ENCODE data around the gene DMBX1.

Gene DMBX1

DNA sequence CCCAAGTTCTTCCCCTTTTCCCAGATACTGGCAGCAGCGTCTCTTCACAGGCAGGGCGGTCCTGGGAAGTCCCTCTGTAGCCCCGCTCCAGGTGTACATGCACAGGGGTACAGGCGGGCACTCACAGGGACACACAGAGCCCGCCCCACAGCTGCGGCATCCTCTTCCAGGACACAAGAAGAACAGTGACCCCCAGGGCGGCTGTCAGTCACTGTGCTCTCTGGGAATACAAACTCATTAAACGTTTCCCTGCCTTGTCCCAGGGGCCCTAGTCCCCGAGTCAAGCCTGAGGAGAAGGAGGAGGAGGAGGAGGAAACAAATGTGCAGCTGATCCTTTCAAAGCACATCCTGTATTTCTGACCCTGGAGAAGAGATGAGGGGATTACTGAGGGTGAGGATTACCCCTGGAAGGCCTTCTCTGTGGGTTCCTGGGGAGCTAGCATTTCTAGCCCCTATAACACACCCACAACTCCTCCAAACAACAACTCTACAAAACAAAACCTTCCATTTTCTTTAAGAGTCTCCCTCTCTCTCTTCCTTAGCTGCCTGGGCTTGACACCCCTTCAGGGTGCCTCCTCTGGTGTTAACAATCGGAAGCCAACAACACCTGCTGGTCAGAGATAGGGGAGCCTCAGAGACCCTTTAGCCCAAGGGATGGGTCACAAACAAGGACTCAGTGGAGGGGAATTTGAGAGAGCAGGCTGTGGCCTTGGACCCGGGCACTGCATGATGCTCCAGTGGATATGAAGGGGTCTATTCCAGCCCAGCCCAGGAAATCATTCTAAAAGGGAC, 28.4 kb upstream of the DMBX1 start:
- DNase-seq = no peak

DNA sequence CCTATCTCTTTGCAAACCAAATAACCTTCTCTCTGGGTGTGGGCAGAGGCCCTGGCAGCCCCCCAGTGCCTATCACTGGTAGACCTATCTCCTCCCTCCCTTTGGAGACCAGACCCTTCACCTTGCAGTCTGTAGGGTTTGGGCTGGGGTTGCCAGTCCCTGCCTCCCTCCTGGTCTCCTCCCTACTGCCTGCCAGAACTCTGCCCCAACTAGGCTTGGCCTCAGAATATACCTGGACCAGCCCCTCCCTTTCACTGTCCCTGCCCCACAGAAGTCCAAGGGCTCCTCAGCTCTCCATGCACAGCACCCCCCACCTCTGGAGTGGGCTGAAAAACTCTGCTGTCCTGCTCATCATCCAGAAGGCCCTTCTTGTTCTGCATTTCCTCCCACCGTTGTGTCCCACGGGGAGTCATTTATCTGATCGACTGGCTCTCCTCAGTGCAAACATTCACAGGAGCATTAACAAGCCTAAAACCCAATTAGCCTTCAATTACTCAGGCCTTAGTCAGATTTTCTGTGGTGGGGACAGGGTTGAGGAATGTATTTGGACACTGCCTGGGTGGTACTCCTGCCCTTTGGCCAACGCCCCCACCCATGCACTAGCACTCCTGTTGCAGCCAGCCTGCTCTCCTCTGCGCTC, 27.7 kb upstream of the DMBX1 start:
- peak; percentile 4 for DNase-seq

DNA sequence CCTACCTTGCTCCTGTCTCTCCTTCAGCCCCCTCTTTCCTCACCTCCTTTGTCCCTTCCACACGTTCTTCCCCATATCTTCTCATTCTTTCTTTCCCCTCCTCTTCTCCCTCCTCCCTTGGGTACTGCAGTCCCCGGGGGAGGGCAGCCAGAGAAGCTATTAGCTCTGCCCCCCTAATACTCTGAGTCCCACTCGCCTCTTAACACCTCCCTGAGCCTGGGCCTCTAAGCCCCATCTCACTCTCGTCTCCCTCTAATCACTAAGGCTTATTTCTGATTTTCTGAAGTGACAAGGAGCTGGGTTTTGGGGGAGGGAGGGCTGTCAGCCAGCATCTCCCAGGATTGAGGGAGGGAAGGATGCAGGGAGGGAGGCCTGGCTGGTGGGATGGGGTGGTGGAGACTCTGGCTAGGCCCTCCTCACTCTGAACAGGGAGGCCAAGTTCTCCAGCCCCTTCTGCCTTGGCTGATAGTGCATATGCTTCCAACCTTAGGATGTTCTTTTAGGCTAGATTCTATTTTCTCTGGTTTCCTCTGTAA, 25.6 kb upstream of the DMBX1 start:
- no peak for DNase-seq

DNA sequence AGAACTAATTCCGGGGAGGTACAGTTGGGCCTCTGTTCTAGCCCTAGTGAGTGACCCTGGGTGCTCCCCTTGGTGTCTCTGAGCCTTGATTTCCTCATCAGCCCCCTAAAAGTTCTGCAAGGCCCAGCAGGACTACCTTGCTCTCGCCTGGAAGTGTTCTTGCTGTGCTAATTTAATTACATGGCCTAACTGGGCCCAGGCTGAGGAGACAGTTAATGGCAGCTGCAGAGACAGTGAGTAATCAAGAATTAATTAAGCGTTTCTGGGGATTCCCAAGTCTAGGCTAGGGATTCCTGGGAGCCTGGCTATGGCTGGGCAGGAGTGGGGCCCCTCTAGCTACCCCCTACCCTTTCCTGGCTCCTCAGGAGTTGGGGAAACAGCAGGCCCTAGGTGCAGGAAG, 24.7 kb upstream of the DMBX1 start:
- no peak for DNase-seq

DNA sequence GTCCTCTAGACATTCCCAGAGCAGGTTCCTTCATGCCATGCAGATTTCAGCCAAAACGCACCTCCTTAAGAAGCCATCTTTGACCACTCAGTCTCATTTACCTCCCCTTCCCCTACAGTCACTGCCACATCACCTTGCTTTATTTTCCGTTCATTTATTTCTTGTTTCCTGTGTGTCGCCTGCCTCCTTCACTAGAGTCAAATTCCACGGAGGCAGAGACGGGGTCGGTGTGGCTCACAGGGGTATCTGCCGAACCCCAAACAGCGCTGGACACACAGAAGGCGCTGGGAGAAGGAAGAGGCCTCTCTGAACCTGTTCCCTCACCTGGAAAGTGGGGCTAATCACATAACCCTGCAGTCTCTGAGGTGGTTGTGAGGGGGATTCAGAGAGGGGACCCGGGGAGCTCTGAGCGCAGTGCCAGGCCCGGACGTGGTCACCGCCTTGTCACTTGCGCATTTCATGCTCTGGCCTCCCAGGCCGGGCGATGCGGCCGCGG, 23.6 kb upstream of the DMBX1 start:
- DNase-seq = no peak

DNA sequence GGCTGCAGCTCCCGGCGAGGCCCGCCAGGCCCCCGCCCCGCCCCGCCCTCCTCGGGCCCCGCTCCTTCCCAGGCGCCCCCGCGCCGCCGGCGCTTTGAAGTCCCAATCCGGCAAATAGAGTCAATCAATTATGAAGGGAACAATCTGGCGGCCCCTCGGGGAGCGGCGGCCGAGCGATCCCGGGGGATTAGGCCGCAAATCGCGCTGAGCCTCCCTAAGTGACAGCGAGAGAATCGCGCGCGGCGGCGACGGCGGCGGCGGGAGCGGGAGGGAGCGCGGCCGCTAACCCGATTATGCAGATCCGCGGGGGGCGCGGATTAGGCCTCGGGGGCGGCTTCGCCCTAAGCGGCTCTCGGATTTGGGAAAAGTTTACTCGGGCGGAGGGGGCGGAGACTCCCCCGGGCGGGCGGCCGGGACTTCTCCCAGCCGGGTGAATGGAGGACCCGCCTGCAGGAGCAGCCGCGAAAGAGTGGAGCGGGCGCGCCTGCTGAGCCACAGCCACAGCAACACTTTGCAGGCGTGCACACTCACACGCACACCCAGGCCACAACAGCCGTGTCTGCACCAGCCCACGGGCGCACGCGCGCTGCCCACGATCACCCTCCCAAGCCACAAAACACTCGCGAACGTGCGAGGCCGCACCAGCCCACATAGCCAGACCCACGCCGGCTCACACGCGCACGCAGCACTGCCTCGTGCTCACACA, 23.0 kb upstream of the DMBX1 start:
- DNase-seq = no peak

DNA sequence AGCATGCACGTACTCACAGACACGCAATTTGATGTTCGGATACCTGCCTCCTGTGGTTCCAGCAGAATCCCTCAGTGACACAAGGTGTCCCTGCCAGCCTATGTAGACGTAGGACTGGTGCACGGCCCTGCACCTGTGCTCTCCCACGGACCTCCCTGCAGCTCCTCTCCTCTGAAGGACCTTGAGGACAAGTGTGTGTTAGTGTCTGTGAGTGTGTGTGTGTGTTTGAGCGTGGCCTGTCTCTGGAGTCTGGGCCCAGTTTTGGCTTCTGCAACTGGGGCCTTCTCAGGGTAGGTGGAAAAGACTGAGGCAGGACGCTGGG, 22.5 kb upstream of the DMBX1 start:
- DNase-seq = no peak

DNA sequence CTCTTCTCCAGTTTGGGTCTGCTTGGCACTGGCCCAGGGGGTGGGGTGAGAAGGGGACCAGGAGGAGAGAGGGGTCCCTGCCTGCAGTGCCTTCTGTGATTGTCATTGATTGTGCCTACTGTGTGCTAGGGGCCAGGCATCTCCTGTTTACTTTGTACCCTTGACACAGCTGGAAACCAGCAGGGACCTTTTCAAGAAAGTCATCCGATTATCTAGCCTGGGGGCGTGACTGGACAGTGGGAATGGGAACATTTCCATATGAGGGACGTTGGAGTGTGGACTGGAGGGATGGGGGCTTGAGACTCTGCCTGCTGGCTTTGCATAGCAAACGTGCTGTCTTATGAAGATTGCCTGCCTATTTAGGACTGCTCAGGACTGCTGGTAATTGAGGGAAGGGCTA, 19.8 kb upstream of the DMBX1 start:
- DNase-seq = no peak

DNA sequence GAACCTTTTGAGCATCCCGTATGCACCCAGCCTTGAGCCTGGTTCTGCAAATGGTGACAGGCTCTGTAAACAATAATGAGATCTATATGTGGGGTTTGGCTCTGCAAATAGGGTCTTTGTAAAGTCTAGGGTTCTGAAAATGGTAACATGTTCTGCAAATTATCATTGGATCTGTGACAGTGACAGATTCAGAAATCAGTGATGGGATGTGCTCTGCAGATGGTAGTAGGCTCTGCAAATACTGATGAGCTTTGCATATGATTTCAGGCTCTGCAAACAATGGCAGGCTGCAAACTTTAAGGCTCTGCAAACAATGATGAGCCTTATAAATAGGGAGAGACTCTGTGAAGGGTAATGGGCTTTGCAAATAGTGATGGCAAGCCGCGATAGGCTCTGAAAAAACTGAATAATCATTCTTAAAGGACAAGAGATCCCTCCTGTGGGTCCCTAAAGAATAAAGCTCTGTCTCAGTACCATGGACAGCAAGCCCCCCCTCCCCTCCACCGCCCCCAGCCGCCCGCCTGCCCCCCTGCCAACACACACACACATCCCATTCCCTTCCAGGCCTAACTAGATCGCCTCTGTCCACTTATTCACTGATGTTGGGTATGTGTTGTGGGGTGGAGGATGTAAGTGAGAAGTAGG, 17.7 kb upstream of the DMBX1 start:
- no peak for DNase-seq

DNA sequence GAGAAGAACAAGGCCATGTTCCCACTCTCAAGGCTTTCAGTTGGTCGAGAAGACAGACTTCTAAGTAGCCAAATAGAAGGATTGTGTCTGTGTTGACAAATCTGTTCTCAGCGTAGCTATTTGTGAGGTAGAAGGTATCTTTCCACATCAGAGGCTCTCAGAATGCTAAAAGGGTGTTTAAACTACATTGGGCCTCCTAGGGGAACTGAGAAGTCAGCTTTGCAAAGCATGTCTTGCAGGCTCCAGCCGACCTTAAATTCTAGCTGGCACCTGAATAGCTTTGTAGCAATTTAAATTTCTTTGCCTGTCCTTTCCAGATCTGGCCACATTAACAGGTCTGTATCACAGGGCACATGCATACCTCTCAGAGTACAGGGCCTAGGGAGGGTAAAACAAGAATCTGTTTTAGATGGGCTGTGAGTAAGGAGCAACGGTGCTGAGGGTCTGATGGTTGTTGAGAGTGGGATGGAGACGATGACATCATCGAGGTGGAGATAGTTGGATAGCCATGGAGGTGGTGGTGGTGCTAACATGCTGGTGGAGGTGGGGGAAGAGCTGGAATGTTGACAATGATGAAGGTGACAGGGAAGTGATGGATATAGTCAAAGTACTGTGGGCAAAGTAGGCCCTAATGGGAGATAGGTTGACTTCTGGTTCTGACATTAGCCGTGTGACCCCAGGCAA, 17.0 kb upstream of the DMBX1 start:
- no peak for DNase-seq

DNA sequence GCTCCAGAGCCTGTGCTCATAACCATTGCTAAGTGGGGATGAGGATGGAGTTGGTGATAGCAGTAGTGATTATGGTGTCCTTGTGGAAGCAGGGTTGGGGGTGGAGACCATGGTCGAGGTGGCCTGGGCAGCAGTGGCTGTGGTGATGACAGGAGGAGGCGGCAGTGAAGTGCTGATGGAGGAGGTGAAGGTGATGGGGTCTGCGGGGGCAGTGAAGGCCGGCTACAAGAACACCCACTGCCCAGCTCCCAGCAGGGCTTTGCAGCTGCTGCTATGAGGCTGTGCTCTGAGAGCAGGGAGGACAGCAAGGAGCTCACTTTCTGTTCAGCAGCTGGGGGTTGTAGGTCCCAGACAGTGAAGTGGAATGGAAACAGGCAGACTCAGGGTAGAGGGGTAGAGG, 15.6 kb upstream of the DMBX1 start:
- no peak for DNase-seq

DNA sequence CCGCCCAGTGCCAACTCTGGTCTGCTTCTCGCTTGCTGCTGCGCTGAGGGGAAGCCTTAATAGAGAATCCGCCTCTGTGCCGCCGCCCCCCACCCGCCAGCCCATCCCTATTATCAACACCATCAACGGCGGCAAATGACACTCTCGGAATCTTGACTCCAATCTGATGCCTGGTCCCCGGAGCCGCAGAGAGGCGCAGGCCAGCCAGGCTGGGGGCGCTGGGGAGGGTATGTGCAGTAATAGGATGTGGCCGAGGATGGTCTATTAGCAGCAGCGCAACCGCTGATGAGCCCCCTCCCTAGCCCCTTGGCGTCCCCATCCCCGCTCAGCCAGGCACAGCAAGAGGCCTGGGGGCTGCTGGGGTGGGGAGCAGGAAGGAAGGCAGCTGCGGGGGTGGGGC, 15.1 kb upstream of the DMBX1 start:
- no peak for DNase-seq

DNA sequence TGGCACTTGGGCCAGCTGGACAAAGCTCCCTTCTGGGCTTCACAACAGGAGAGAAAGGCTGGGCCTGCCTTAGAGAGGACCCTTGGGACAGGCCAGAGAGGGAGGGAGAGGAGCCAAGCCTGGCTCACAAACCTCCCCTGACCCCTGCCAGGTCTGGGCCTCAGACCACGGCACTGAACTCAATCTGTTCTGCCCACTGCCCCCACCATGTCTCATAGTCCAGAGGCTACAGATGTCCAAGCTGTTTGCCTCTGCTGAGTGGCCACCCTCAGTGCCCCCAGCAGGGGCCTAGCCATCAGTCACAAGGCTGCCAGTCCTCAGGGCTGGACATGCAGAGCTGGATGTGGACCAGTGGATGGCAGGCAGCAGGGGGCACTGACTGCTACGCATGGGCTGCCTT, 13.0 kb upstream of the DMBX1 start:
- no peak for DNase-seq

DNA sequence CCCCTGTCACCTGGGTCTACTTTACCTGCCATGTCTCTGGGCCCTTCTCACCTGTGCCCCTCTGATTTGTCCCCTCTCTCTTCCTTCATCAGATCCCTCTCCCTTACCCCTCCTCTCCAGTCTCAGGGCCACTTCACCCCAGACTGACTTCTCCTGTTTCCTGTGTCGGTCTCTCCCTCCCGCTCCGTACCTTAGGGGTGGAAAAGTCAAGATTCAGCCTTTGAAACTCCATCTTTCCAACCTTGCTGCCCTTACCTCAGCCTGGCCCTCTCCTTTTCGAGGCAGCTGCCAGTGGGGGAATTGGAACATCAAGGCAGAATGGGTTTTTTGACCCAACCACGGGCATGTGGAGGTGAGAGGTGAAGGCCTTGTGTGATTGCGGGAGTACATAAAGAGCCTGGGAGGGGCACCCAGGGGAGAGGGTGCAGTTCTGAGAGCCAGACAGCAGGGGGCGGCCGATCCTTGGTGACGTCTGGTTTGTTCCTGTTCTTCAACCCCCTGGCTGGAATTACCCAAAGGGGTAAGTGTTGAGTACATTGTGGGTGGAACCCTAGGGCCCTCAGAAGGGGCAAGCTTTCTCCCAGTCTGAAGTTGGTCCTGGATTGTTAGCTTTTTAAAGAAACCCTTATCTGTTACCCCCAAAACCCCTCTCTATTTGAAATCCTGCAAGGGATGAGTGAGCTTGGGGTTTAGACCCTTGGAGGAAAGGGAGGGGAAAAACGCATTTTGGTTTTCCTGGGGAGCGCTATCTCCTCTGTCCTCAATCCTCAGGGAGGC, 12.3 kb upstream of the DMBX1 start:
- DNase-seq = peak; percentile 65

DNA sequence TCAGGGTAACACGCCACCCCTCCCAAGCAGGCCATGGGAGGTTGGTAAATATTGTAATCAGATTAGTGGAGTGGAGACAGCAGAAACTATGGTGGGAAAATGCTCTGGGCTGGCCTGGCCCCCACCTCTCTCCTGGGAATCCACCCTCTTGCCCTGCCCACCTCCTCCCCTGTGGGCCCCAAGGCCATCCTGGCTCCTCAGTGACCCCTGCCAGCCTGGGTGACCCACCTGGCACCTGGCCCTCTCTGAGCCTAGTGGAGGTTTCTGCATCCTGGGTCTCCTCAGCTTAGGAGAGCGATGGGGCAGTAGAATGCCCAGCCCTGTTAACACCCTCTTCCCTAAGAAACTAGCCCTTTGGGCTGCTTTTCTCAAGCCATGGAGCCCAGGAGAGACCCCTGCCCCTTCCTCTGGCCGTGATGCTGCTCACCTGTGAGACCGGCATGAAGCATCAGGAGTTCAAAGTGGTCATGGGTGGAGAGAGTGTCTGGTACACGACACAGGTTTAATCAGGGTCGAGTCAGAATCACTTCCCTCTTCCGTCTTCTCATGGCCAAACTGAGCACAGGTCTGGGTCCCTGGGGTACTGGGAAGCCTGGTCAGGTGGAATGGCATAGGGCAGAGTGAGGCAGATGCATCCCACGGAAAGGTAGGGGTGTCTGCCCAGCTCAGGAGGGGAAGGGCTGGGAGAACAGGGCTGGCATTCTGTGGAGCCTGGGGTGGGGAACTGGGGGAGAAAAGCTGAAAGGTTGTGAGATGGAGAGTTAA, 10.7 kb upstream of the DMBX1 start:
- DNase-seq = no peak

DNA sequence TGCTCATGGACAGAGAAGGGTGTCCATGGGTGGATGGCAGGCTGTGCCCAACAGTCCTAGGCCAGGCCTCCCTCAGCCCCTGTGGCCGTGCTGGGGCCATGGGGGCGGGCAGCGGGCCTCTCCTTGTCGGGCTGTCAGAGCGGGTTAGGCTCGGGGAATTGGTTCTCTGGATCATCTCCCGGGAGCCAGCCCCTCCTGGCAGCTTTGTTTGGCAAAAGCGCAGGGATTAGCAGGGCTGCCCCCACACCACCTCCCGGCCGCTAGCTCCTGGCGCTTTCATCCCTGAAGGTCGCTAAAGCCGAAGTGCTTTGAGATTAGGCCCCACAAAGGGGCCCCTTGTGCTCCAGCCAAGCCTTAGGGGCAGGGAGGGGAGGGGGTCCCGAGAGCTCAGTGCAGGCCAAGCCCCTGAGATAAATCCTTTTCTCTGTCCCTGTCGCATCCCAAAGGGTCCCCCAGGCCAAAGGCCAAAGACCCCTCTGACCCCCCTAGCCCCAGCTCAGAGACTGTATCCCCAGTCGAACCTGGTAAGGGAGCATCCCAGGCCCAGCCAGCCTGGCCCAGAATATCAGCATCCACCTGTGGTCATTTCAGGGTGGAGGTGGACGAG, 9.8 kb upstream of the DMBX1 start:
- no peak for DNase-seq

DNA sequence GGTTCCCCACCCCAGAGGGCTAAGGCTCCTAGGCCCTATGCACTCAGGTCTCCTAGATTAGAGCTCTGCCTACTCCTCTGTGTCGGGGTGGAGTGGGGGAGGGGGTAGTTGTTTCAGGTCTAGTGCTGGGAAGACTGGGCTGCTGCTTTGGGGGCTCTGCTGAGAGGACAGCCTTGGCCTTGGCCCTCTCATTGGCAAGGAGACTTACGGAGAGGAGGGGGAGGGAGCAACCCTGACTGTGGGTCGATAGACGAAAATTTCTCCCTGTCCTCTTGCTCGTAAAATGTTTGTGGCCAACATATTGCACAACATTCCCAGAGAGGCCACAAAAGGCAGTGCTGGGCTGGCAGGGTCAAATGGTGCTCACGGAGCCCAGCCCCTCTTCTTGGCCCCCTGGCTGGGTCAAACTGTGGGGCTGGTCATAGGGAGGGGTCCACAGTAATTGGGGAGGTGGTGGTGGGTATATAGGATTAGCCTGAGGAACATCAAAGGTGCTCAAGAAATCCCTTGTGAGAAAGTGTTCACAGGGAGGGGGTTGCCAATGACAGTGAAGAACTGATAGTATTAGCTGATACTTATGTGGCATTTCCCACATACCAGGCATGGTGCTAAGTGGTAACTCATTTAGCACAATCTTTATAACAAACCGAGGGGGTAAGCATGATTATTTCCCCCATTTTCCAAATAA, 8.5 kb upstream of the DMBX1 start:
- no peak for DNase-seq

DNA sequence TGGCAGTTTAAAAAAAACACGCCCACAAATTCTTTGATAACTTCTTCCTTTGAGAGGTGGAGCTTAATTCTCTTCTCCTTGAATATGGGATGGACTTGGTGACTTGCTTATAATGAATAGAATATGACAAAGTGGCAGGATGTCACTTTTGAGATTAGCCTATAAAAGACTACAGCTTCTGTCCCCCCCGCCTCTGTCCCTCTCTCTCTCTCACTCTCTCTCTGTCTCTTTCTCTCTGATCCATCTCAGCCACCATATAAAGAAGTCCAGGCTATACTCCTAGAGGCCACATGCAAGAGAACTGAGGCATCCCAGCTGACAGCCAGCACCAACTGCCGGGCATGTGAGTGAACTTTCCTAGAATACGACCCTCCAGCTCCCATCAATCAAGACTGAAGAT, 7.7 kb upstream of the DMBX1 start:
- no peak for DNase-seq

DNA sequence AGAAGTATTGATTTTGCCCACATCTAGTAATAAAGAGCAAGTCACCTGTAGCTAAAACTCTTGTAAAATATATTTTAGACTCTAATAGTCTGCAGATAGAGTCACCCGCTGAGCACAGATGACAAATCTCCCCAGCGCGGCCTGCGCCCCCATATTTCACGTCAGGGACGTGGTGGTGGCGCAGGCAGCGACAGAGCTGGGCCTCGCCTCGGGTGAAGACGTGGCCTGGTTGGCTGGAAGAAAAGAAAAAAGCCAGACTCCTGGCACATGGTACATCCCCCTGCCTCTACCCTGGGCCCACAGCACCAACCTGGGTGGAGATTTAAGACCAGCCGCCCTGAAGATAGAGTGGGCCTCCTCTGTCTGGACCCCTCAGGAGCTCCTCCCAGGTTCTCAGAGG, 6.0 kb upstream of the DMBX1 start:
- no peak for DNase-seq

All from fibroblast of upper back skin (primary cell).